Trophoblast cell (in vitro differentiated cells and primary cell): ENCODE results near the gene RBM20.

Source experiments
- DNase-seq, 2 donors: peaks; one replicate each; pipeline ENCODE4 v3.0.0-alpha.2; 2016
- H2AFZ ChIP-seq: 2 replicates; pipeline ENCODE4 v1.6.1; 2013; ENCODE audit warnings: low read length, moderate library complexity, mild to moderate bottlenecking; ENCODE audit not compliant: insufficient read depth, poor library complexity
- H2AK5ac ChIP-seq: 2 replicates; pipeline ENCODE4 v1.6.1; 2013; ENCODE audit warnings: mild to moderate bottlenecking, low read length
- H2BK120ac ChIP-seq: 2 replicates; pipeline ENCODE4 v1.6.1; 2013; ENCODE audit warnings: low read length, mild to moderate bottlenecking, moderate library complexity; ENCODE audit not compliant: insufficient read depth, poor library complexity
- H2BK12ac ChIP-seq: 2 replicates; pipeline ENCODE4 v1.6.1; 2013; ENCODE audit warnings: mild to moderate bottlenecking, low read length, moderate library complexity
- H2BK5ac ChIP-seq: 2 replicates; pipeline ENCODE4 v1.6.1; 2013; ENCODE audit warnings: low read length, low read depth, moderate library complexity, mild to moderate bottlenecking; ENCODE audit not compliant: poor library complexity
- H3K14ac ChIP-seq: 2 replicates; pipeline ENCODE4 v1.6.1; 2013; ENCODE audit warnings: mild to moderate bottlenecking, low read length
- H3K18ac ChIP-seq: 2 replicates; pipeline ENCODE4 v1.6.1; 2013; ENCODE audit warnings: mild to moderate bottlenecking, low read length
- H3K23ac ChIP-seq: 2 replicates; pipeline ENCODE4 v1.6.1; 2013; ENCODE audit warnings: low read length
- H3K27ac ChIP-seq: 2 replicates; pipeline ENCODE4 v1.5.1; 2013; ENCODE audit warnings: low read depth, mild to moderate bottlenecking, inconsistent platforms, low read length, moderate library complexity
- H3K27me3 ChIP-seq: 2 replicates; pipeline ENCODE4 v1.6.1; 2013; ENCODE audit warnings: inconsistent platforms, mild to moderate bottlenecking, low read length, moderate library complexity; ENCODE audit not compliant: insufficient read depth
- H3K36me3 ChIP-seq, 2 experiments: 1 replicate in 1 of 2; 2 replicates in 1 of 2; pipeline ENCODE4 v1.6.1; 2013; ENCODE audit warnings: low read length in 2 of 2, mild to moderate bottlenecking in 2 of 2, moderate library complexity in 1 of 2; ENCODE audit not compliant: insufficient read depth in 2 of 2, control insufficient read depth in 1 of 2
- H3K4ac ChIP-seq: 2 replicates; pipeline ENCODE4 v1.6.1; 2013; ENCODE audit warnings: low read depth, mild to moderate bottlenecking, low read length, moderate library complexity
- H3K4me1 ChIP-seq, 2 experiments: 1 replicate in 1 of 2; 2 replicates in 1 of 2; pipeline ENCODE4 v1.6.1; 2013; ENCODE audit warnings: low read length in 2 of 2, mild to moderate bottlenecking in 2 of 2, moderate library complexity in 1 of 2; ENCODE audit not compliant: insufficient read depth in 2 of 2, control insufficient read depth in 1 of 2
- H3K4me2 ChIP-seq: 2 replicates; pipeline ENCODE4 v1.6.1; 2013; ENCODE audit warnings: inconsistent platforms, mild to moderate bottlenecking, low read length, moderate library complexity
- H3K4me3 ChIP-seq: 2 replicates; pipeline ENCODE4 v1.5.1; 2013; ENCODE audit warnings: mild to moderate bottlenecking, low read depth, low read length, inconsistent platforms
- H3K79me1 ChIP-seq: one replicate; pipeline ENCODE4 v1.6.1; 2013; ENCODE audit warnings: low read length
- H3K79me2 ChIP-seq: 2 replicates; pipeline ENCODE4 v1.6.1; 2013; ENCODE audit warnings: low read length, mild to moderate bottlenecking; ENCODE audit not compliant: control insufficient read depth, insufficient read depth, poor library complexity
- H3K9ac ChIP-seq: 2 replicates; pipeline ENCODE4 v1.6.1; 2013; ENCODE audit warnings: mild to moderate bottlenecking, low read length
- H3K9me3 ChIP-seq: 2 replicates; pipeline ENCODE4 v1.6.1; 2013; ENCODE audit warnings: low read depth, mild to moderate bottlenecking, control low read depth, inconsistent platforms, low read length; ENCODE audit not compliant: insufficient read depth
- H4K12ac ChIP-seq: 2 replicates; pipeline ENCODE4 v1.6.1; 2013; ENCODE audit warnings: low read depth, mild to moderate bottlenecking, low read length, moderate library complexity
- H4K8ac ChIP-seq: 2 replicates; pipeline ENCODE4 v1.6.1; 2013; ENCODE audit warnings: low read depth, mild to moderate bottlenecking, low read length, moderate library complexity
- H4K91ac ChIP-seq: one replicate; pipeline ENCODE4 v1.6.1; 2013; ENCODE audit warnings: low read depth, mild to moderate bottlenecking, low read length, moderate library complexity
- WGBS: extraction: QIAGEN DNeasy Blood & Tissue Kit; methylation state at CpG from one replicate; pipeline ENCODE4 v1.1.7; 2013; ENCODE audit warnings: missing lambda C conversion rate; ENCODE audit not compliant: insufficient read length, insufficient coverage; ENCODE audit errors: extremely low coverage; 5-methylcytosine and 5-hydroxymethylcytosine counted together

Gene RBM20

DNA sequence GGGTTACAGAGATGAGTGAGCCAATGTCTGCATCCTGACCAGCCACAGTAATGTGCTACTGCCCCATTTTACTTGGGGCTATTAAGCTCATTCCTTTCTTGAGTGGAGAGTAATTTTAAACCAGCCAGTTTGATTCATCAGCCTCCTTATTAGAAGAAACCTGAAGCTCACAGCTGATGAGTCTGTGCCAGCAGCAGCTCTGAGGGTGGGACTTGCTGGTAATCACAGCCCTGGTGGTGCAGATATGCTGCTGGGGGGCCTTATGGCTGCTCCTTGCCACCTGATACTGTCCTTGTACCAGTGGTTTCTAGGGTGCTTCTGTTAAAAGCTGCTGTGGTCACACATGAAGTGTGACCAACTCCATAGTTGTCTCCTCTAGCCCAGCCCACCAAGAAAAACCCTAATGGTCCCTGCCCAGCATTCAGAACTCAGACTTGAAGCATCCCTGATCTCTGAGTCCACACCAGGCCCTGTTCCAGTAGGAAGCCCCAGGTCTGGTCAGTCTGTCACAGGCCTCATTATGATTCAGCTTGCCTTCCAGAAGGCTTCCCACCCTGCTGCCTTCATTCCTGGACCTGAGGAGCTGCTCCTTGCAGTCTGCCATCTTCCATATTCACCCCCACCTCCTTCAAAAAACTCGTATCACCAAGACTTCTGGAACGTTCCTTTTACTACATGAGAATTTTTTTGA is 28.9 kb upstream of the RBM20 start:
- Histone ChIP-seq H3K36me3 (no peaks in the 10 kb centered on the region), H3K23ac (no peak overlapping the region), H3K4me1 (peaks cover 0 to 1% of the 10 kb centered on the region in 2 experiments), H3K4me3 (no peak overlapping the region), H2AK5ac (no peak overlapping the region), H3K27me3 (no peaks in the 10 kb centered on the region), H3K27ac (no peak overlapping the region), H4K12ac (no peak overlapping the region), H4K8ac (no peak overlapping the region), H2AFZ (no peak overlapping the region), H2BK5ac (no peak overlapping the region), H3K4me2 (no peak overlapping the region), H3K14ac (no peak overlapping the region), H2BK120ac (no peak overlapping the region), H4K91ac (no peak overlapping the region), H3K79me1 (no peaks in the 10 kb centered on the region), H3K18ac (no peak overlapping the region), H3K9me3 (no peaks in the 10 kb centered on the region), H2BK12ac (no peak overlapping the region), H3K9ac (no peak overlapping the region), H3K4ac (no peak overlapping the region), H3K79me2 (no peaks in the 10 kb centered on the region)
- WGBS: no CpG with 5 or more reads among the region's 2 CpGs
- no peak for DNase-seq

DNA sequence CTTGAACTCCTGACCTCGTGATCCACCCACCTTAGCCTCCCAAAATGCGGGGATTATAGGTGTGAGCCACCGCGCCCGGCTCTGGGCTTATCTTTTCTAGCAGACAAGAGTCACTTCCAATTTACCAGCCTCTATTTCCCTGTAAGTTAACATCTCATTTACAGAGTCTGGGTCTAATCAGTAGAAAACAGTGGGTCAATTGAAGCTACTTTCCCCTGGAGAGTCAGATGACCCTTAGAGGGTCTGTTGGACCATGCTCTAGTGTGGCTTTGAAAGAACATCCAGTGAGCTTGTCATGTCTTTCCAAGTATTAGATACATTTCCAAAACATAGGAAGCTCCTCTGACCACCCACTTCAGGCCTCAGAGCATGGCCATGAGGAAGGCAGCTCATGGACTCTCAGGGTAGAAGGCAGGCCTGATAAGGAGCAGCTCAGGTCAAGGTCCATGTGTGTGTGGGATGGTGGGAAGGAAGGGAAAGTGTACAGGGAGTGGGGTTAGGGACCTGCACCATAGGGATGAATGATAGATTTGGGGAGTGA is 27.6 kb upstream of the RBM20 start:
- no peaks in the 10 kb centered on the region for H3K79me2 ChIP-seq
- no peak overlapping the region for H4K91ac ChIP-seq
- H2BK120ac ChIP-seq: no peak overlapping the region
- no peak overlapping the region for H2AK5ac ChIP-seq
- no peaks in the 10 kb centered on the region for H3K36me3 ChIP-seq
- no peak overlapping the region for H2BK5ac ChIP-seq
- no peaks in the 10 kb centered on the region for H3K9me3 ChIP-seq
- no peak for DNase-seq
- H2BK12ac ChIP-seq: no peak overlapping the region
- no peak overlapping the region for H3K18ac ChIP-seq
- H4K8ac ChIP-seq: no peak overlapping the region
- H3K79me1 ChIP-seq: no peaks in the 10 kb centered on the region
- H2AFZ ChIP-seq: no peak overlapping the region
- no CpG with 5 or more reads among the region's 5 CpGs for WGBS
- H3K4me3 ChIP-seq: no peak overlapping the region
- no peaks in the 10 kb centered on the region for H3K27me3 ChIP-seq
- no peaks in the 10 kb centered on the region for H3K4me1 ChIP-seq
- H3K9ac ChIP-seq: no peak overlapping the region
- no peak overlapping the region for H3K4ac ChIP-seq
- no peak overlapping the region for H3K14ac ChIP-seq
- H3K23ac ChIP-seq: no peak overlapping the region
- H4K12ac ChIP-seq: no peak overlapping the region
- H3K4me2 ChIP-seq: no peak overlapping the region
- H3K27ac ChIP-seq: no peak overlapping the region

DNA sequence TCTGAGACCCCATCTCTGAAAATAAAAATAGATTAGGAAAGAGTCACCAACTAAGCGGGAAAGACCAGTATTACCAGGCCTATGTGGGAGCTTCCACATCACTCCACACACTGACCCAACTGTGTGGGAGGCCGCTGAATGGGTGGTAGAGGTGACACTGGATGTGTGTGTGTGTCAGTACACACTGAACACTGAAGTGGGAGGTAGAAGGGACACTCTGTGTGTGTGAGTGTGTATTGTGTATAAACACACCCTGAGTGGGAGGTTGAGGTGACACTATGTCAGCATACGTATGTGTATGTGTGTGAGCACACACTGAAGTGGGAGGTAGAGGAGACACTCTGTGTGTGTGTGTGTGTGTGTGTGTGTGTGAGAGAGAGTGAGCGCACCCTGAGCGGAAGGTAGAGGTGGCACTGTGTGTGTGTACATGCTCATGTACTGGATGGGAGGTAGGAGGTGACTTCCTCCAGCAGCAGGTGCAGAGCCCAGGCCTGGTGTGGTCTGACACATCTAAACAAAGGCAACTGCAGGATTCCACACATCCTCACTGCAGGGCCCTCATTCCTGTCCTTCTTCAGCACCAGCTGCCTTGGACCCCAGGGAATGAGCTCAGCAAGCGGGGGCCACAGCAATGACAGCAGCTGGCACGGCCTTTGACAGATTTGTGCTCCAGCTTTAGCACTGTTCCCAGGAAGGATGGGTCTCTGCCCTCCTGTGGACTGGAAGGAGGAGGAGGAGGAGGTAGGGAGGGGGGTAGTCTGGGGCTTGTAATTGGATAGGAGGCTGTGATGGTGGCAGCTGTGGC is 26.5 kb upstream of the RBM20 start:
- no peak overlapping the region for H3K9ac ChIP-seq
- WGBS: no CpG with 5 or more reads among the region's 7 CpGs
- DNase-seq: no peak

DNA sequence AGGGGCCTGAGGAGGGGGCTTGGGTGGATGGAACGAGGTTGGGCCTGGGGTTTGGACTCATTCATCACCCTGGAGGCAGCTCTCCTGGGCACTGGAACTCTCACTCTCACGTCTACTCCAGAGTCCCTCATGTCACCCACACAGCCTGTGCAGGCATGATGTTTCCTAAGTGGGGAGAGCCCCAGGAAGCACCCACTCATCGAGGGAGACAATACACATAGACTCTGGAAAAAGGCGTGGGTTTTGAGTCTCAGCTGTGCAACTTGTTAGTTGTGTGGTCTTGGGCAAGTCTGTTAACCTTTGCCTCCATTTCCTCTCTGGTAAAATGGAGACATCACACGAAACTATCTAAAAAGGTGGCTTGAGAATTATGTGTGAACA is 25.9 kb upstream of the RBM20 start:
- no peak overlapping the region for H2AK5ac ChIP-seq
- H3K9me3 ChIP-seq: no peaks in the 10 kb centered on the region
- no peak overlapping the region for H3K4ac ChIP-seq
- no peak overlapping the region for H3K18ac ChIP-seq
- no peaks in the 10 kb centered on the region for H3K4me1 ChIP-seq
- no peaks in the 10 kb centered on the region for H3K27me3 ChIP-seq
- no peaks in the 10 kb centered on the region for H3K79me2 ChIP-seq
- H3K4me2 ChIP-seq: no peak overlapping the region
- no peak overlapping the region for H2BK12ac ChIP-seq
- H4K91ac ChIP-seq: no peak overlapping the region
- H2AFZ ChIP-seq: no peak overlapping the region
- no peak overlapping the region for H4K8ac ChIP-seq
- no peak overlapping the region for H2BK5ac ChIP-seq
- H3K9ac ChIP-seq: no peak overlapping the region
- no peak overlapping the region for H3K27ac ChIP-seq
- H3K23ac ChIP-seq: no peak overlapping the region
- WGBS: no CpG with 5 or more reads among the region's 5 CpGs
- no peak overlapping the region for H2BK120ac ChIP-seq
- no peaks in the 10 kb centered on the region for H3K36me3 ChIP-seq
- no peak overlapping the region for H3K14ac ChIP-seq
- H3K4me3 ChIP-seq: no peak overlapping the region
- no peaks in the 10 kb centered on the region for H3K79me1 ChIP-seq
- DNase-seq: no peak
- no peak overlapping the region for H4K12ac ChIP-seq

More for the DNA sequence above, 26.5 kb upstream of the RBM20 start:
- no peak overlapping the region for H3K4me3 ChIP-seq
- H2AFZ ChIP-seq: no peak overlapping the region
- H3K4me1 ChIP-seq: no peaks in the 10 kb centered on the region
- H4K91ac ChIP-seq: no peak overlapping the region
- no peak overlapping the region for H2BK5ac ChIP-seq
- H4K12ac ChIP-seq: no peak overlapping the region
- no peak overlapping the region for H2AK5ac ChIP-seq
- H3K36me3 ChIP-seq: no peaks in the 10 kb centered on the region
- no peak overlapping the region for H3K18ac ChIP-seq
- H3K14ac ChIP-seq: no peak overlapping the region
- no peak overlapping the region for H3K23ac ChIP-seq
- no peak overlapping the region for H3K4ac ChIP-seq
- no peaks in the 10 kb centered on the region for H3K79me2 ChIP-seq
- no peak overlapping the region for H2BK12ac ChIP-seq
- no peak overlapping the region for H3K4me2 ChIP-seq
- H3K27ac ChIP-seq: no peak overlapping the region
- H3K79me1 ChIP-seq: no peaks in the 10 kb centered on the region
- no peaks in the 10 kb centered on the region for H3K27me3 ChIP-seq
- no peak overlapping the region for H2BK120ac ChIP-seq
- no peak overlapping the region for H4K8ac ChIP-seq
- H3K9me3 ChIP-seq: no peaks in the 10 kb centered on the region
